Ammon's horn (tissue), 1 donor: ENCODE results near the gene ANKRD65.
"Not testable (repeated sequence)": the region's sequence is repeated elsewhere in the genome, so short reads cannot be mapped to it uniquely, and the experiment has no call there.

Source experiments
- DNase-seq: peaks from one replicate; pipeline ENCODE4 v3.0.0-alpha.2; 2016; ENCODE audit warnings: low spot score

Gene ANKRD65

DNA sequence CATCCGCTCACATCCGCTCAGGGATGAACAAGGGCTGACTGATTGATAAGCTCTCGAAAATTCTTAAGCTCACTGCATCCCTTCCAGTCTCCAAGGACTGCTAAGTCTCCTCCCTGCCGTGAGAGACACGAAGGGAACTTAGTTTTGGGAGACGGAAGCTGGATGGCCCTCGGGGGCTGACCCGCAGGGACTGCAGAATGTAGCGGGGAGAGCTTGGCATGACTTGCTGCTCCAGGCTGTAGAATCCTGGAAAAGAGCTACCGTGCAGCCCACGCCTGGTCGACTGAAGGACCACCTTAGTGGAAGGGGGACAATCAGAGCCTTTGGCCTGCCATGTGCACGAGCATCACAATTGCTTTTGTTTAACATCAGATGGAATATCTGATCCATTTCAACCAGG is 5.3 kb downstream of the ANKRD65 start:
- no peak for DNase-seq

DNA sequence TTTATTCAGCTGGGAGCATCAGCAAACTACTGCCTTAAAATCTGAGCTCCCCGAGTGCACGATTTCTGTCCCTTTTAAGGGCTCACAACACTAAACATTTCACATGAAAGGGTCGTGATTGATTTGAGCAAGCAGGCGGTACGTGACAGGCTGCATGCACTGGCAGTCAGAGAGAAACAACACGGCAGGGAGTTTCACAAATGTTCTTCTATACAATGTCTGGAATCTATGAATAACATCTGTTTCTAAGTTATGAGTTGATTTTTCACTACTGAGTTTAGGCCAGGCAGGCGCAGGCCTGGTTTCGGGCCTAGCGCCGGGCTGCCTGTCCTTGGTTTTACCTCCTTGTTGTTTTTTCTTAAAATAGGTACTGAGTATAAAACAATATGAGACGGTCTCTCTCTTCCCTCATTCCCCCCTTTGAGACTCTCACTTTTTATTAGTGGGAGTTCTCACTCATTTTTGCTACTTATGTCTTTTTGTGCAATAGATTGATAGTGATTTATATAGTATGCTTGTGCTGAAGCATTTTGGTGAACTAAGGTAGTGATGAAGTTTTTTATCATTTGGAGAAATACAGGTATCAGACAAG is 8.7 kb downstream of the ANKRD65 start:
- not testable (repeated sequence) for DNase-seq

DNA sequence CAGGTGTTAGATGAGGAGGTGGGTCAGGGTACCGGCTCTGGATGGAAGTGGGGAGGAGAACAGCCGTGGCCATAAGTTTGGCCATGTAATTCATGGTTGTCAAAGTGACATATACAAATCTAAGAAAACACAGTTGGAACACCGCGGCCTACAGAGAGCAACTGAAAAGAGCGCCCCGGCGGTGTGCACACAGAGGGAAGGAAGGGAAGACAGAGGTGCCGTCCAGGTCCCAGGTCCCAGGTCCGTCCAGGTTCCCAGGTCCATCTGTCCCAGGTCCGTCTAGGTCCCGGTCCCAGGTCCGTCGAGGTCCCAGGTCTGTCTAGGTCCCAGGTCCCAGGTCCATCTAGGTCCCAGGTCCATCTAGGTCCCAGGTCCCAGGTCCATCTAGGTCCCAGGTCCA is 9.4 kb downstream of the ANKRD65 start:
- DNase-seq: no peak

DNA sequence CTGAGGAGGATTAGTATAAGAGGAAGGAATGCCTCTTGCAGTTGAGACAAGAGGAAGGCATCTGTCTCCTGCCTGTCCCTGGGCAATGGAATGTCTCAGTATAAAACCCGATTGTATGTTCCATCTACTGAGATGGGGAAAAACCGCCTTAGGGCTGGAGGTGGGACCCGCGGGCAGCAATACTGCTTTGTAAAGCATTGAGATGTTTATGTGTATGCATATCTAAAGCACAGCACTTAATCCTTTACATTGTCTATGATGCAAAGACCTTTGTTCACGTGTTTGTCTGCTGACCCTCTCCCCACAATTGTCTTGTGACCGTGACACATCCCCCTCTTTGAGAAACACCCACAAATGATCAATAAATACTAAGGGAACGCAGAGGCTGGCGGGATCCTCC is 10.8 kb downstream of the ANKRD65 start:
- DNase-seq: not testable (repeated sequence)

DNA sequence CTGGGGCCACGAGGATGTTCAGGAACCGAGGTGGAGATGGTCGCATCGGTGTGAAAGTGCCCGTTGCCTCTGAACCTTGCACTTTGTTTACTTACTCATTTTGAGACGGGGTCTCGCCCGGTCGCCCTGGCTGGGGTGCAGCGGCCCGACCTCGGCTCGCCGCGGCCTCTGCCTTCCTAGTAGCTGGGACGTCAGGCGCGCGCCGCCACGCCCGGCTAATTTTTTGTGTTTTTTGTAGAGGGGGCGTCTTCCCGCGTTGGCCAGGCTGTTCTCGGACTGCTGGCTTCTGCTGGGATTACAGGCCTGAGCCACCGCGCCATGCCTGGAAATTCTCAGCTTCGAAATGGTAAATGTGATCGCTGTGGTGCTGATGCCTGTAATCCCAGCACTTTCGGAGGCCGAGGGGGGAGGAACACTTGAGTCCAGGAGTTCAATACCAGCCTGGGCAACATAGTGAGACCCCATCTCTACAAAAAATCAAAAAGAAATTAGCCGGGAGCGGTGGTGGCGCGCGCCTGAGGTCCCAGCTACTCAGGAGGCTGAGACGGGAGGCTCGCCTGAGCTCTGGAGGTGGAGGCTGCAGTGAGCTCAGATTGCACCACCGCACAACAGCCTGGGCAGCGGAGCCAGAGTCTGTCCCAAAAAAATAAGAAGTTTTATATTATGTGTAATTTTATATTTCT is 13.3 kb downstream of the ANKRD65 start:
- DNase-seq: no peak

DNA sequence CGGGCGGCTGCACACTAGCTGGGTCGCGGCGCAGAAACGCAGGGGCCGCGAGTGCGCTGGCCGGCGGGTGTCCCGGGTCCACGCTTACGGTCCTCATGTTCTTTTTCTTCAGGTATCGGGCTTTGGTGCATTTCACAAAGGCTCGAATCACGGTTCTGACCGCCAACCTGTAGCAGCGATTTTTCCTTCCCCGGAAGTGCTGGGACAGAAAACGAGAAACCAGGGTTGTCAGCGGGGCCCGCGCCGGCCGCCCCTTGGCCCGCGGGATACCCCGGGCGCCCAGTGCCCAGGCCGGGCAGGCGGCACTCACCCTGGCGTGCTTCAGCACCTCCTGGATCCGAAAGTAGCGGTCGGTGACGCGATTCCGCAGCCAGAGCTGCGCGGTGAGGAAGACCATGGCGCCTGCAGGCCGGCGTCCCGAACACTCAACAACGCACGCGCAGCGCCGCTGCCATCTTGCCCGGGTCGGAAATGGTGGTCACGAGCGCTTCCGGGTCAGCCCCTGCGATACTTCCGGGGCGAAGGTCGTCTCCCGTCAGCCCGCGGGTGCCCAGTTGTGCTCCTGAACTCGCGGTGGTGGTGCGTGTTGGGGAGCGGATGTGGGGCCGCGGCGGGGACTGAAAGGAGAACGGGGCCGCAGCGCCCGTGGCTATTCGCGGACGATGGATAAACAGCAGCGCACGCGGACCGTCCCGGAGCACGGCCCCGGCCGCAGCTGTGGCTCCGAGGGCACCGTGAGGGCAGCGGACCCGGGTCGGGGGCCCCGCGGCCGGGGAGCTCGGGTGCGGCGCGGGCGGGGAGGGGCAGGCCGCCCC is 14.0 kb downstream of the ANKRD65 start, which contains the start of gene MRPL20:
MRPL20 (minus strand) TSS at position 473 of the 815 bp plus-strand sequence; CDS start at position 397, 76 bp downstream.
- DNase-seq: peak; percentile 94

DNA sequence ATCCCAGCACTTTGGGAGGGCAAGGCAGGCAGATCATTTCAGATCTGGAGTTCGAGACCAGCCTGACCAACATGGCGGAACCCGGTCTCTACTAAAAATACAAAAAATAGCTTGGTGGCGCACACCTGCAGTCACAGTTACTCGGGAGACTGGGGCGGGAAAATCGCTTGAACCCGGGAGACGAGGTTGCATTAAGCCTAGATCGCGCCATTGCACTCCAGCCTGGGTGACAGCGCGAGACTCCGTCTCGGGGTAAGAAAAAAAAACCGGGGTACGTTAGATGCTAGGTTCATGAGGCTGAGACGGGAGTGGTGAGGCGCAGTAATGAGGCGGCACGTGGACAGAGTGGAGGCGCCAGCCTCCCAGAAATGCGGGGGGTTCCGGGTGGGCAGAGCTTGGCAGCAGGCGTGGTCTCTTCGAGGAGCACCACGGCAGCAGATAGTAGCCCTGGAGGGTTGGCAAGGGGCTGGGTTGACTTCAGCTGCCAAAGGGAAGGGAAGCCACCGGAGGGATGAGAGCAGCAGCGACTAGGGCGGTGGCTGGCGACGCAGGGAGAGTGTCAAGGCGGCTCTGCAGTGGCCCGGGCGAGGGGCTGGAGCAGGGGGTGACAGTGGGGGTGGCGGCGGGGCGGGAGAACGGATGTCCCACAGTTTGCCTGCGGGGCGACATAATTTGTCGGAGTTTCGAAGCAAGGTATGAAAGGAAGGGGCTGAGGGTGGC is 14.8 kb downstream of the ANKRD65 start:
- DNase-seq: no peak

DNA sequence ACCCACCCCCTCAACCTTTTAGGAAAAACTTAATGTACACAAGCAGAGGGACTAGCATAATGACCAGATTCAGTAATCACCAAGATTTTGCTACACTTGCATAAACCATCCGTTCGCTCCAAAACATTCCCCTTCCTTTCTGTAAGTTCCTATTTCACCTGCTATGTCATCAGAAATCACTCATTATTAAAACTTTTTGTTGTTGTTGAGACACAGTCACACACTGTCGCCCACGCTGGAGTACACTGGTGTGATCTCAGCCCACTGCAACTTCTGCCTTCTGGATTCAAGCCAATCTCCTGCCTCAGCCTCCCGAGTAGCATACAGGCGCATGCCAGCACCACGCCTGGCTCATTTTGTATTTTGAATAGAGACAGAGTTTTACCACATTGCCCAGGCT is 17.4 kb downstream of the ANKRD65 start:
- no peak for DNase-seq

DNA sequence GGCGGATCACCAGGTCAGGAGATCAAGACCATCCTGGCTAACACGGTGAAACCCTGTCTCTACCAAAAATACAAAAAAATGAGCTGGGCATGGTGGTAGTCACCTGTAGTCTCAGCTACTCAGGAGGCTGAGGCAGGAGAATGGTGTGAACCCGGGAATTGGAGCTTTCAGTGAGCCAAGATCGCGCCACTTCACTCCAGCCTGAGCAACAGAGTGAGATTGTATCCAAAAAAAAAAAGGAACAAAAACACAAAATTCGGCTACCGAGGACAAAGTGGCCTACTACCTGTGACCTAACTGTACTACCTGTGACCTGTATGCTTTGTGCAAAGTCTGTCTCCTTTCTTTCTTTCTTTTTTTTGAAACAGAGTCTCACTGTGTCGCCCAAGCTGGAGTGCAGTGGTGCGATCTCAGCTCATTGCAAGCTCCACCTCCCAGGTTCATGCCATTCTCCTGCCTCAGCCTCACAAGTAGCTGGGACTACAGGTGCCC is 18.1 kb downstream of the ANKRD65 start:
- not testable (repeated sequence) for DNase-seq

DNA sequence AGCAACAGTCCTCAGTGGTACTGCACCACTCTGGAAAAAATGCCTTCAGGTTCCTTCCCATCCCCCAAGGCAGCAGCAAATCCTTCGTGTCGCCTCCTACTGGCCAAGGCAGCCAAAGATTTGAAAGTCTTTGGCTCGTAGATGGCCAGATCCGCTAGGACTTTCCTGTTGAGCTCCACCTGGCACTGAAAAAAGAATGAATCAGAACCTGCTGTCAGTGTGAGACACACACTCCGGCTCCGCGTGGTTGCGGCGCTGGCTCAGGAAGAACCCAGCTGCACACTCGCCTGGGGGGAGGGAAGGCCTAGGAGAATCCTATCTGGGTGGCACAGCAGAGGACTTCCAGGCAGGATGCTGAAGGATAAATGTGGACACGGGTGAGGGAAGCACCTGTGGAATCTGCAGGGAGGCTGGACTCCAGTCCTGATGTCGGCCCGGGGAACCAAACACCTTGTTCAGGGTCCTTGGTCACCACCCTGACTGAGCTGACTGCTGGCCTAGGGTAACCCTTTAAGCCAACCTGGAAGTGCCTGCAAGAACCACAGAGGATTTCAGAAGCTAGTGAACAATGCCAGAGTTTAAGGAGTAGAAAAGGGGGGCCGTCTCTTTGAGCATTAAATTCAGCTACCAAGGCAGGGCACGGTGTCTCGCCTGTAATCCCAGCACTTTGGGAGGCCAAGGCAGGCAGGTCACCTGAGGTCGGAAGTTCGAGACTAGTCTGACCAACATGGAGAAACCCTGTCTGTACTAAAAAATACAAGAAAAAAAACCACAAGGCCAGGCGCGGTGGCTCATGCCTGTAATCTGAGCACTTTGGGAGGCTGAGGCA is 18.8 kb downstream of the ANKRD65 start:
- peak; percentile 40 for DNase-seq

DNA sequence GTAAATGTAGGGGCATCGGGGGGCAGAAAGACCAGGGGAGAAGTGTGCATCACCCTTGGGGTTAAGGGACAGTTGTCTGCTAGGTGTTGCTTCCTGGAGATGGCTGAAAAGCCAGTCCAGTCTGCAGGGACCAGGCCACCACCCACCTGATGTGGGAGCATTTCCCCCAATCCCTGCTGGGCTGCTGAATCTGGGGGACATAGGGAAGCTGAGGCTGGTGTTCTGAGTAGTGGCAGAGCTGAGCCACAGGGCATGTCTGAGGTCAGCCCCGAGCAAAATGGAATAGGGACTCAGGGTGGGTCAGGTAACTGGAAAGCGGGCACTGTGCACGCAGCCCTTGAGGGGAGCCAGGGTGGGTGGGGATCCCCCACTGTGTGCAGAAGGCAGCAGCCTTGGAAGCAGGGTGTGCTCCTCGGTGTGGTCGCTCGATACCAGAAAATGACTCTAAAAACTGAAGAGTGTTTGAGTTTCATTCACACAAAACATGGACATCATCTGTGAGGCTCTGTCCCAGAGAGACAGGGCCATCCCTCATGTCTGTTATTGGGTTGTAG is 19.5 kb downstream of the ANKRD65 start:
- no peak for DNase-seq

DNA sequence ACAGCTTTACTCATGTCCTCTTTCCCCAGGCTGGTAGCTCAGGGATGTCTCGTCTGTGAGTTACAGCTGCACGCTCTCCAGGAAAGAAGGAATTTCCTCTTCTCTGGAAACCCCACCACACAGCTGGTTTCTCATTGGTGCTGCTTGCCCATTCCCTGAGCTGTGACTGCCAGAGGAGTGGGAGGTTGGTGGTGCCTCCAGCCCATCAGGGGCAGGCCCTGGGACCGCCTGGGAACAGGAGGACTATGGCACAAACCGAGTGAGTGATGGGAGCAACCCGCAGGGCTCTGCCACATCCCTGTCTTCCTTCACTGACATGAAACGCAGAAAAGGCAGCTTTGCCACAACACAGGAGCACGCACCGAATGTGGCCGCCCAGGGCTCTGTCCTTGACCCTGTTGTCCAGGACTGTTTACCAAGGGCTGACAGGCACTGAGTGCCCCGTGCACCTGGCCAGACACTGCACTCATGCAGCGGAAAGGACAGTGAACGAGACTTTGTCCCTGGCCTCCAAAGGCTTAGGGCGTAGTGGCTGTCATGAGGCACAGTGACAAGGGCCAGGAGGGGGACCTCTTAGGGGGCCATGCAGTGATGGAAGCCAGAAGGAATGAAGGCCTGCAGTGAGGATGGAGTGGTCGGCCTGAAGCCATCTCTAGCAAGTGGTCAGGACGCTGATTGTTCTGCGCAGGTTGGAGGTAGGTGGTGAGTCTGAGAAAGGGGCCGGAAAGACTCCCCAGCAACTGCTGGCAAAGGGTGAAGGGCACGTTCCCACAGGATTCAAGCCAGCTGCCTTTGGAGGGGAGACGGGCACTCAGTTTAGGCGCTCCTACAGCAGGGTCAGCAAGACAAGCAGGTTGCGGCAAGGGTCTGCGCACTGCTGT is 20.3 kb downstream of the ANKRD65 start:
- no peak for DNase-seq

DNA sequence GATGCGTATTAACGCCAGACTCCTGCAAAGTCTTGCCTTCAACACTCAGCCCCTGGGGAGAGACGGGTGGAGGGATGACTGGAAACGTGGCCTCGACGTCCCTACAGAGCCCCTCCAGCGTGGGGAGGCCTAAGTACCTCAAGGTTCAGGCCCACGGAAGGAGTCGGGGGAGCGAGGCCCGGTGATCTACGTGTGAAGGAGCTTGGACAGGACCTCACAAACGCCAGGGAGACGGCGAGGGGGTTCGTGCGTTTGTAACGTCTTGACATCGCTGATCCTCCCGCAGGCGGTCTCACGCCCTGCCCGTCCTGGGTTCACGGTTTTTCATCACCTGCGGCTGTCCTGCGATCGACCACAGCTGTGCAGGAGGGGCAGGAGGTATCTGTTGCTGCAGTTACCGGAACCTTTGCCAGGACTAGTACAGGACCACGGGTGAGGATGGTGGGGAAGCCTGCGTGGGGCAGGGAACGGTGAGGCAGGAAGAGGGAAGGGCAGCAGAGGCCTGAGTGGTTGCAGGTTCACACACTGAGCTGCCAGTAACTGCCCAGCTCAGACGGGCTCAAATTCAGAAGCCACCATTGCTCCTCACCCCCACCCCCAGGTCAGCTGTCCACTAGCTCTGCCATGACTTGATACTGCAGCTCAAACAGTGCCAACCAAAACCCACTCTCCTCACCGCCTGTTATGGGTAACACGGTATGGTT is 21.1 kb downstream of the ANKRD65 start:
- DNase-seq: no peak

DNA sequence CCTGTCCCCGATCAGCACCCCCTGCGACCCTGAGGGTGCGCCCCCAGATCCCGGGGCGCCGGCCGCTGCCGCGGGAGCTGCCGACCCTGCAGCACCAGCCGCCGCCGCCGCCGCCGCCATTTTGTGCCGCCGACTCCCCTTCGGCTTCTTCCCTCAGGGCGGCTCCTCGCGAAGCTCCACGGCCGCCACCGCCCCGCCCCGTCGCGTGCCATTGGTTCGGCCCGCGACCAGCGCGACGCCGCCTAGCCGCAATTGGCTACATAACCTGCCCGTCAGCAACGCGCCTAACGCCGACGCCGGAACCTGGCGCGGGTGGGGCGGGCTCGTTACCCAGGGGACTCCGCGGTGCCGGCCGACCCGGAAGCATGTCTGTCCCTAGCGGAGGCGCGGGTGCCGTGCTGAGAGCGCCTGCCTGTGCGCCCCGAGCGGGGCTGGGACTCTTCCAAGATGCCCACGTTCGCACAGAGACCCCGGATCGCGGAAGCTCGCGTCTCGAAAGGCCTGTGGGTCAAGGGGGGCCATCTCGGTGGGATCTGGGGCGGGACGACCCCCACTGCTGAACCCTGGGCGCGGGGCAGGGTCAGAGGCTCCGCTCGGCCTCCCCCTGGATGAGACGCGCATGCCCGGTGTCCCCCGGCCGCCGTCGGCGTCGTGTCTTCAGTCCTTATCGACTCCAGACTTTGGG is 21.7 kb downstream of the ANKRD65 start, which contains the start of gene CCNL2:
CCNL2 (minus strand) TSS at position 149 of the 685 bp plus-strand sequence; CDS start at position 120, 29 bp downstream.
- DNase-seq: peak; percentile 98

DNA sequence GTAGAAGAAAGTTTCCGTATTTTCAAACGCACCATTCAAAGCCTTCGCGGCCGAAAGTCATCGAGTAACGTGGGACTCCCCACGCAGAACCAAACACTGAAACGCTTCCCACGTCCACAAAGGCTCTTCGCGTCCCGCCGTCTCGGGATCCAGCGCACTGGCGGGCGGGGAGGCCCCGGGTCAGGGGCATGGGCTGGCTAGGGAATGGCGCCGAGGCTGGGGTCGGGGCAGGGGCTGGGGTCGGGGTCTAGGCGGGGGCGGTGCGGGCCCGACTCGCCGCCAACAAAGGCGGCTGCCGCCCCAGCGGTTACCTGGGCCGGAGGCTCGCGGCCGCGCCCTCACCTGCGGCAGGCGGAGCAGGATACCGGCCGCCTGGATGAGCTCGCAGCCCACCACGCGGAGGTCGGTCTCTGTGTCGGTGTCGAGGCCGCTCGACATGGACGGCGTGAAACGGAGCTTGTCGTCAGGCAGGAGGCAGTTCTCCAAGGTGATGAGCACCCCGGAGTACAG is 22.3 kb downstream of the ANKRD65 start:
- no peak for DNase-seq

DNA sequence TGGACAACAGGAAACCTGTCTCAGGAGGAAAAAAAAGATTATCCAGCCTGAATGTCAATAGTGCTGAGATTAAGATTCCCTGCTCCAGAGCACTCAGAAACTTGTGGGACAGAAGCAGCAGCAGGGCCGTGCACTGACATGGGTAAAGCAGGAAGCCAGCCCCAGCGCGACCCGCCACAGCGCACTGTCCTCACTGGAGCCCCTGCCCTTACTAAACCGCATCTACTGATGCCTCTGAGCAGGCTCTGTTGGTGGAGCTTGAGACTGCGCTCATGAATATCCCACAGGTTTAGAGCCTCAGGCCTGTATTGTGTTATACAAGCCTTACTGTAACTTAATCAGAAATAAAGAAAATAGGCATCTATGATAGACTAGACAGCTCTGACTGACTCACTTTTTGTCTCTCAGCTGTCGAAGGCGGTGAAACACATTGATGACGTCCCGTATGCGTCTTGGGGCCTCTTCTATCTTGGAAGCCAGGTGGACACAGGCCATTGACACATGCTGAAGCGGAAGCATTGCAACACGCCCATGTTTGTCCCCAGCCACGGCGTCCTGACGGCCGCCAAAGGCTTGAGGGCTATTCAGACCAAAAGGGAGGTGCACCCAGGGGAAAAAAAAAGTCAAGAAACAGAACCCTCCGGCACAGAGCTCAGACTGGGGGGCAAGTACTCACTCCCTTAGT is 23.1 kb downstream of the ANKRD65 start:
- no peak for DNase-seq

DNA sequence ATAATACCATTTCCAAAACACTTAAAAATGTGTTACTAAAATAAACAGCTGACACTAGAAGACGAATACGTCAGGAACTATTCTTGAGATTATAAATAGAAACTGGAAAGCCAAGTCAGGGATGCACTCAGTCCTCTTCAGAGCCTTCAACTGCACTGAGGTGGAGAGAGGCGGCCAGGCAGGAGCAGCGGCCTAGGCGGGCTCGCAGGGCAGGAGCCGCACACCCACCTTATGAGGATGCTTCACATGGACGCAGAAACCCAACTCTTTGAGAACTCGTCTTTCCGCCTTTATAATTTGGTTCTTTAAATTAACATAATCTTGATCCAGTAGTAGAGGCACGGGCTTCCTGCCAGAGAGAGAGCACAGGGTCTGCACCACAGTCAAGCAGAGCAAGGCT is 25.9 kb downstream of the ANKRD65 start:
- no peak for DNase-seq

DNA sequence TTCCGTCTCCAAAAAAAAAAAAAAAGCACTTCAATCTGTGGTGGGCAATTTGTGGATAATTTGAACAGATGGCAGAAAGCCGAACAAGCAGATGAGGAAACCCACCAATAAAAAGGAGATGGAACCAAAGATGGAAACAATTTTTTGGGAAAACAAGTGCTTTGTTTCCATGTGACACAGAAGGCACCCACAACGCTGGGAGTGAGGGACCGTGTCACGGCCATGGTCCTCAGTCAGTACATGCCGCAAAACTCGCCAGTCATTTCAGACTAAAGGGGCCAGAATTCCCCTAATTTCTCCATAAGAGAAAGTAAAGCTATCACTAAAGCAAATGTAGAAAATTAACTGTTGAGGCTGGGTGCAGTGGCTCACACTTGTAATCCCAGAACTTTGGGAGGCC is 27.0 kb downstream of the ANKRD65 start:
- DNase-seq: no peak
